Central memory CD4-positive, alpha-beta T cell (primary cell): ENCODE measurements around the gene TMUB1.

Source experiments
- DNase-seq: peaks from one replicate; pipeline ENCODE4 v3.0.0; 2022

The TMUB1 gene

DNA sequence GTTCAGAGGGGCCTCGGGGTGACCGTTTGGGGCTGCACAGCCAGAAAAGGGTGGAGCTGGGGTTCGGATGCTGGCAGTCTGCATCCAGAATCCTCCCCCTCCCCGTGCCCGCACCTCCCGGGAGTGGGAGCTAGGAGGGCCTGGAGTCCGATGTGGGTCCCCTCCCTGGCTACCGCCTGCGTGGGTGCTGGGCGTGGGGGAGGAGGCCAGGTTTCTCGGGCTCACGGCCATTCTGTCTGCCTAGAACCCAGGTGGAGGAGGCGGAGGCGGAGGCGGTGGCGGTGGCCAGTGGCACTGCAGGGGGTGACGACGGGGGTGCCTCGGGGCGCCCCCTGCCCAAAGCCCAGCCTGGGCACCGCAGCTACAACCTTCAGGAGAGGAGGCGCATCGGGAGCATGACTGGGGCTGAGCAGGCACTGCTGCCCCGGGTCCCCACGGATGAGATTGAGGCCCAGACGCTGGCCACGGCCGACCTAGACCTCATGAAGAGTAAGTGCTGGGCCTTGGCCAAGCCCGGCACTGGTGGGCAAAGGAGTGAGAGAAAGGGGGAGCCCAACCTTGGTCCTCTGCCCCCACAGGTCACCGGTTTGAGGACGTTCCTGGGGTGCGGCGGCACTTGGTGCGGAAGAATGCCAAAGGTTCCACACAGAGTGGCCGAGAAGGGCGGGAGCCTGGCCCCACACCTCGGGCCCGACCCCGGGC is 16.9 kb downstream of the TMUB1 start:
- no peak for DNase-seq

DNA sequence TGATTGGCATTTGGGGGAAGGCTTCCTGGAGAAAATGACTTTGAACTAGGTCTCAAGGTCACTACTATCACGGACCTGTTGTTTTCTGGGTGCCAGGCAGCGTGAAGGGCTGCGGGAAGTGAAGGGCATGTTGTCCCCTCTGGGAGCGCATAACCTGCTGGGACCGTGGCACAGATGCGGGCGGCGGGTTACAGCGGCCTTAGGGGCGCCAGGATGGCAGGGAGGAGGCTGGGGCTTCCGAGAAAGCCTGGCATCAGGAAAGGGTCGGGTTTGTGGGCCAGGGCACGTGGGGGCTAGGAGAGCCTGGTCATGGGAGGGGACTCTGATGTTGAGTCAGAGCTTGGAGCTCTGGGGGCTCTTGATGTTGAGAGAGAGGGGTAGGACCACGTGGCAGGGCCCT is 17.8 kb downstream of the TMUB1 start:
- DNase-seq = no peak

- DNase-seq = no peak
Observed at GRCh38 chr7:151064993-151065392, 18.3 kb downstream of the TMUB1 start.

- no peak for DNase-seq
Observed at GRCh38 chr7:151064454-151064853, 18.8 kb downstream of the TMUB1 start.

GRCh38 chr7:151063212-151063561 is 20.1 kb downstream of the TMUB1 start:
- no peak for DNase-seq

GRCh38 chr7:151062399-151063211 is 20.7 kb downstream of the TMUB1 start:
- no peak for DNase-seq

DNA sequence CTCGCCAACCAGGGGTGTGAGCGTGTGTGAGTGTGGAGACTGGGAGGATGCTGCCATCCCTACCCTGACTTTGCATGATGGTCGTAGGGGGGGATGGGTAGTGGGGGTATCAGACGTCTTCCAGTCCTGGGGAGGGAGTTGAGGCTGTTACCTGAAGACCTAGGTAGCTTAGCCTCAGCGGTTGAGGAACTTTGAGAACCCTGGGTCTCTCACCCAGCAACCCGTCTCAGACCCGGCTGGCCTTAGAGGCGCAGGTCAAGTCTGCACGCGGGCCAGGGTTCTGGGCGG is 21.2 kb downstream of the TMUB1 start:
- DNase-seq = no peak

- DNase-seq = no peak
Observed at GRCh38 chr7:151061213-151062110, 21.8 kb downstream of the TMUB1 start.

DNA sequence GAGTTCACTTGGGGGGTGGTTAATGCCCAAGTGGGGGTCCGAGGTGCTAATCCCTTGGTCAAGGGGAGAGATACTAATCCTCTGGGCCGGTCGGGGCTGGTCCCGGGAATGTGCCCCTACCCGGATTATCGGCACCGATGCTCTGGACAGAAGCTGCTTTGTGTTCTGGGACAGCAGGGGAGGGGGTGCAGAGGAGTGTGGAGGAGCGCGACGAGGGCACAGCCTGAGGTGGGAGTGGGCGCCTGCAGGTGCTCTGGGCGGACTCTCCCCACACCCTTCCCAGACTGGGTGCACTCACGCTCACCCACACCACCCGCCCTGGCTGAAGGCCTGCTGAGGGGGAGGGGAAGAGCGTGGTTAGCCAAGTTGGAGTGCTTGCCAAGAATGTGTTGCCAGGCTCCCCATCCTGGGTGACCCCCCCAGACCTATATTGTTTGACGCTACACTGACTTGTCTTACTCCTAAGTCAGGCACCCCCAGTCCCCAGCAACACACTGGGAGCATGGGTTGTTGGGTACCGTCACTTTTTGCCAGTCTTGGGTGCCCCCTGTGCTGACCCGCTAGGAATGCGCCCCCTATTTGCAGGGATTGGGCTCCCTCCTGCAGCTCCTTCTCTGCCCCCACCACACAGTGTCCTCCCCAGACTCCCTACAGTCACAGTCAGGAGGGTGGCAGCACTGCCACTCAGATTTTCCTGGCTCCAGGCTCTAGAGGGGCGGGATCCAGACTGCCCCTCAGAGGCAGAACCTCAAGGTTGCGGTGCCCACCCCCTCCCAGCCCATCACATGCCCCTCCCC is 22.7 kb downstream of the TMUB1 start:
- DNase-seq = no peak

- DNase-seq = no peak
Observed at GRCh38 chr7:151060113-151060415, 23.2 kb downstream of the TMUB1 start.

- peak; percentile 57 for DNase-seq
Observed at GRCh38 chr7:151059367-151060112, 23.8 kb downstream of the TMUB1 start, which contains the start of gene SLC4A2. SLC4A2 (plus strand) TSS chr7:151059589; CDS start chr7:151061988, 2,399 bp downstream.

- DNase-seq = peak; percentile 17
Observed at GRCh38 chr7:151058781-151059366, 24.4 kb downstream of the TMUB1 start.

DNA sequence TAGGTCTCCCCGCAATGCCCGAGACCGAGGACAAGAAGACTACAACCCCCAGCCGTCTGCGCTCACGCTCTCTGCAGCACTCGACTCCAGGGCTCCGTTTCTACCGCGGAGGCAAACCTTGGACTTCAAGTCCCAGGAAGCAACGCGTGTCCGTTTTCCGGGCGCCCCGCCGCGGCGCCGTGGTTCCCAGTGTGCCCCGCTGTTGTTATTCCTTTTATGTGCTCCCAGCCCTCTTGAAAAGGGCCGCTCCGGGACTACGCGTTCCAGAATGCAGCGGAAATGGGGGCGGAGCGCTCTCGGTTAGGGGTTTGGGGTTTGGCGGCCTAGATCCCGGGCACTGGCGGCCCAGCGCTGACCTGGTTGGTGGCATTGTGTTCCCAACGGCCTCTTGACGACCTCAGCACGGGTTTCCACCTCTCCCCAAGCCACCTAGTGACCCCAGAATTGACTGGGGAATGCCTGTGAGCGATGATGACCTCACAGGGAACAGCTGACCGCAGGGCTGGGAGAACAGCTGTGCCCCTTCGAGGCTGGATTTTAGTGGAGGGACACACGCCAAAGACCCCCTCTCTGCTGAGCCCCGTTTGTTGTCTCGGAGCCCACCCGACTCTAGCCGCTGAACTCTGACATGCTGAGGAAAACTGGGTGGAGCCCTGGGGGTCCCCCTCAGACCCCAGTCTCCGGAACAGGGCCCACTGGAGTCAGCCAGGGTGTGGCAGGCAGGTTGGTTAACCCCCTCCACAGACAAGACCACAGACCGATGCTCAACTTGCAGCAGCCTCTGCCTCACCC is 25.1 kb downstream of the TMUB1 start:
- peak; percentile 97 for DNase-seq

GRCh38 chr7:151057506-151057988 is 25.7 kb downstream of the TMUB1 start, which contains the start of gene CDK5:
CDK5 (minus strand) TSS chr7:151057897; CDS start chr7:151057848, 49 bp downstream.
- DNase-seq = no peak

GRCh38 chr7:151056666-151057505 is 26.4 kb downstream of the TMUB1 start:
- no peak for DNase-seq

DNA sequence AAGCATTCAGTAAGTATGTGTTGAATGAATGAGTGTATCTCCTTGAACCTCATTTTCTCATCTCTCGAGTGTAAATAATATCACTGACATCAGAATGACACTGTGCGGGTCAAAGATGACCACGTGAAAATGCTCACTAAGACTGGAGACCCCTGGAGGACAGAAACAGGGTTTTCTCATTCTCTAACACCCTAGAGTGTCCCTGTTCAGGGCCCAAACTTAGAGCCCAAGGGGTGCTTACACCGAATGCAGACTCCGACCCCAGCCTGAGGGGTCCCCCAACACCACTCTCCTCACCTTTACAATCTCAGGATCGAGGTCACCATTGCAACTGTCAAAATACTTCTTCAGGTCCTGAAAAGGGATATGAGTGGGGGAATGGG is 27.0 kb downstream of the TMUB1 start:
- no peak for DNase-seq

GRCh38 chr7:151053751-151054150 is 29.5 kb downstream of the TMUB1 start:
- no peak for DNase-seq

GRCh38 chr7:151053096-151053495 is 30.2 kb downstream of the TMUB1 start:
- DNase-seq = no peak

DNA sequence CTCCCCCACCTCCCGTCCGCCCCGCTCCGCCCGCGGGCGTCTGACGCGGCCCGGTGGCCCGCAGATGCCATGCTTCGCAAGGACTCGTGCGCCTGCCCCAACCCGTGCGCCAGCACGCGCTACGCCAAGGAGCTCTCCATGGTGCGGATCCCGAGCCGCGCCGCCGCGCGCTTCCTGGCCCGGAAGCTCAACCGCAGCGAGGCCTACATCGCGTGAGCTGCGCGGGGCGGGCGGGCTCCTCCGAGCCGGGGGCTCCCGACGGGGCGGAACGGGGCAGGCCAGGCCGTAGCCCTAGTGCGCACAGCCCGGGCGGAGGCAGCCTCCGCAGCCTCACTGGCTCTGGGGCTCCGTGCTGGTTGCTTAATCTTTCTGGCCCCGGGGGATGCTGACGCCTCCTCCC is 32.2 kb downstream of the TMUB1 start:
- peak; percentile 59 for DNase-seq
